NCI-H2081 treated with DMSO at 0.1 percent for 48 hours (cell line): ENCODE data around the gene VRK1.
"Not testable (repeated sequence)": the region's sequence is repeated elsewhere in the genome, so short reads cannot be mapped to it uniquely, and the experiment has no call there.

Experiments
- DNase-seq: peaks from one replicate; lab custom pipeline; 2025; lab: John Stamatoyannopoulos, UW

The VRK1 gene

GRCh38 chr14:96796851-96797581, at the start of gene VRK1:
Gene VRK1 (plus strand): TSS chr14:96797382. CDS start chr14:96833472, 36,090 bp downstream.
- peak; percentile 79 for DNase-seq

GRCh38 chr14:96747608-96748007, 49.6 kb upstream of the VRK1 start:
- no peak for DNase-seq

- no peak for DNase-seq
Measured at GRCh38 chr14:96748362-96748761, 48.8 kb upstream of the VRK1 start.

GRCh38 chr14:96751505-96751904, 45.7 kb upstream of the VRK1 start:
- no peak for DNase-seq

GRCh38 chr14:96752125-96752524, 45.1 kb upstream of the VRK1 start:
- DNase-seq = no peak

GRCh38 chr14:96752594-96752993, 44.6 kb upstream of the VRK1 start:
- no peak for DNase-seq

GRCh38 chr14:96754162-96754844, 42.9 kb upstream of the VRK1 start:
- no peak for DNase-seq

- DNase-seq = peak; percentile 15
Measured at GRCh38 chr14:96754845-96755184, 42.4 kb upstream of the VRK1 start.

- DNase-seq = no peak
Measured at GRCh38 chr14:96756745-96757144, 40.4 kb upstream of the VRK1 start.

- DNase-seq = no peak
Measured at GRCh38 chr14:96757456-96757855, 39.7 kb upstream of the VRK1 start.

- no peak for DNase-seq
Measured at GRCh38 chr14:96761066-96761465, 36.1 kb upstream of the VRK1 start.

- DNase-seq = no peak
Measured at GRCh38 chr14:96762650-96763049, 34.5 kb upstream of the VRK1 start.

GRCh38 chr14:96764012-96764411, 33.2 kb upstream of the VRK1 start:
- DNase-seq = no peak

GRCh38 chr14:96765205-96765604, 32.0 kb upstream of the VRK1 start:
- not testable (repeated sequence) for DNase-seq

- no peak for DNase-seq
Measured at GRCh38 chr14:96772929-96773328, 24.3 kb upstream of the VRK1 start.

GRCh38 chr14:96776791-96777190, 20.4 kb upstream of the VRK1 start:
- DNase-seq = no peak

GRCh38 chr14:96780500-96780899, 16.7 kb upstream of the VRK1 start:
- no peak for DNase-seq

GRCh38 chr14:96781371-96781770, 15.8 kb upstream of the VRK1 start:
- no peak for DNase-seq

GRCh38 chr14:96782436-96782835, 14.7 kb upstream of the VRK1 start:
- DNase-seq = no peak

GRCh38 chr14:96783043-96783914, 13.9 kb upstream of the VRK1 start:
- DNase-seq = no peak

- DNase-seq = no peak
Measured at GRCh38 chr14:96783915-96784224, 13.3 kb upstream of the VRK1 start.

GRCh38 chr14:96790186-96790585, 7.0 kb upstream of the VRK1 start:
- no peak for DNase-seq

- DNase-seq = no peak
Measured at GRCh38 chr14:96790706-96791105, 6.5 kb upstream of the VRK1 start.
